GM04504 (cell line): ENCODE measurements around the gene CTDSP2.
"Not testable (repeated sequence)": the region's sequence is repeated elsewhere in the genome, so short reads cannot be mapped to it uniquely, and the experiment has no call there.

Experiments
- DNase-seq: peaks from one replicate; pipeline ENCODE4 v3.0.0-alpha.2; 2012; ENCODE audit warnings: low read depth

Gene CTDSP2

GRCh38 chr12:57834086-57834876 is 12.2 kb downstream of the CTDSP2 start:
- DNase-seq = no peak

- no peak for DNase-seq
These were observed 12.9 kb downstream of the CTDSP2 start for GRCh38 chr12:57833672-57834071.

GRCh38 chr12:57832966-57833365 is 13.6 kb downstream of the CTDSP2 start:
- DNase-seq = no peak

GRCh38 chr12:57830393-57830792 is 16.1 kb downstream of the CTDSP2 start:
- no peak for DNase-seq

GRCh38 chr12:57829025-57829777 is 17.3 kb downstream of the CTDSP2 start:
- no peak for DNase-seq

- DNase-seq = no peak
These were observed 19.6 kb downstream of the CTDSP2 start for GRCh38 chr12:57826966-57827365.

- DNase-seq = no peak
These were observed 20.1 kb downstream of the CTDSP2 start for GRCh38 chr12:57826400-57826799.

GRCh38 chr12:57825451-57825850 is 21.1 kb downstream of the CTDSP2 start:
- DNase-seq = no peak

- no peak for DNase-seq
These were observed 22.5 kb downstream of the CTDSP2 start for GRCh38 chr12:57823908-57824640.

- no peak for DNase-seq
These were observed 23.2 kb downstream of the CTDSP2 start for GRCh38 chr12:57823131-57823907.

- DNase-seq = no peak
These were observed 24.0 kb downstream of the CTDSP2 start for GRCh38 chr12:57822392-57823130.

- no peak for DNase-seq
These were observed 24.9 kb downstream of the CTDSP2 start for GRCh38 chr12:57821474-57822214.

GRCh38 chr12:57821015-57821414 is 25.5 kb downstream of the CTDSP2 start:
- not testable (repeated sequence) for DNase-seq

GRCh38 chr12:57820119-57820518 is 26.4 kb downstream of the CTDSP2 start:
- not testable (repeated sequence) for DNase-seq

GRCh38 chr12:57817990-57818331 is 28.6 kb downstream of the CTDSP2 start:
- not testable (repeated sequence) for DNase-seq

GRCh38 chr12:57817261-57817989 is 29.1 kb downstream of the CTDSP2 start:
- DNase-seq = no peak

- no peak for DNase-seq
These were observed 29.7 kb downstream of the CTDSP2 start for GRCh38 chr12:57816855-57817151.

- no peak for DNase-seq
These were observed 30.3 kb downstream of the CTDSP2 start for GRCh38 chr12:57816001-57816854.
